H9 (cell line): ENCODE measurements around the gene TMA7. TPM values are rescaled to one million over a fixed set of nuclear protein-coding genes. Genes with fewer than 3 reads are reported as not detected.

Experiments used
- DNase-seq: peaks from one replicate; pipeline ENCODE4 v3.0.0-alpha.2; 2017
- H2AFZ ChIP-seq: one replicate; pipeline ENCODE4 v1.6.1; 2013; ENCODE audit warnings: mild to moderate bottlenecking, low read length, control low read depth, moderate library complexity
- H2AK5ac ChIP-seq: 2 replicates; pipeline ENCODE4 v1.6.1; 2013; ENCODE audit warnings: low read length, control low read depth, mixed read lengths; ENCODE audit not compliant: insufficient read length
- H2BK120ac ChIP-seq: one replicate; pipeline ENCODE4 v1.6.1; 2013; ENCODE audit warnings: low read depth, mild to moderate bottlenecking, low read length, control low read depth, inconsistent platforms; ENCODE audit not compliant: poor library complexity, severe bottlenecking
- H2BK12ac ChIP-seq: 2 replicates; pipeline ENCODE4 v1.6.1; 2013; ENCODE audit warnings: low read length, control low read depth, mixed read lengths, low read depth; ENCODE audit not compliant: insufficient read length
- H2BK15ac ChIP-seq: 2 replicates; pipeline ENCODE4 v1.6.1; 2013; ENCODE audit warnings: low read depth, low read length, control low read depth
- H2BK20ac ChIP-seq: one replicate; pipeline ENCODE4 v1.6.1; 2013; ENCODE audit warnings: low read depth, mild to moderate bottlenecking, low read length, control low read depth, inconsistent platforms; ENCODE audit not compliant: poor library complexity, severe bottlenecking
- H2BK5ac ChIP-seq: 2 replicates; pipeline ENCODE4 v1.6.1; 2013; ENCODE audit warnings: low read length, control low read depth, mixed read lengths; ENCODE audit not compliant: insufficient read length
- H3K14ac ChIP-seq: 2 replicates; pipeline ENCODE4 v1.6.1; 2013; ENCODE audit warnings: low read length, control low read depth; ENCODE audit not compliant: insufficient read depth
- H3K18ac ChIP-seq: 2 replicates; pipeline ENCODE4 v1.6.1; 2013; ENCODE audit warnings: low read depth, mild to moderate bottlenecking, mixed read lengths, low read length, control low read depth; ENCODE audit not compliant: insufficient read length
- H3K23ac ChIP-seq: 2 replicates; pipeline ENCODE4 v1.6.1; 2013; ENCODE audit warnings: low read length, control low read depth, mixed read lengths, low read depth; ENCODE audit not compliant: insufficient read length
- H3K23me2 ChIP-seq: 2 replicates; pipeline ENCODE4 v1.6.1; 2013; ENCODE audit warnings: low read depth, mild to moderate bottlenecking, mixed read lengths, low read length, control low read depth; ENCODE audit not compliant: insufficient read length, poor library complexity, severe bottlenecking
- H3K27ac ChIP-seq: 2 replicates; pipeline ENCODE4 v1.5.1; 2013; ENCODE audit warnings: low read length, control low read depth, mixed read lengths, low read depth; ENCODE audit not compliant: insufficient read length
- H3K27me3 ChIP-seq: 2 replicates; pipeline ENCODE4 v1.6.1; 2013; ENCODE audit warnings: low read length, control low read depth, inconsistent platforms; ENCODE audit not compliant: insufficient read depth
- H3K4ac ChIP-seq: 2 replicates; pipeline ENCODE4 v1.6.1; 2013; ENCODE audit warnings: low read depth, mild to moderate bottlenecking, control low read depth, inconsistent platforms, low read length, moderate library complexity
- H3K4me1 ChIP-seq: 2 replicates; pipeline ENCODE4 v1.6.1; 2013; ENCODE audit warnings: low read length, control low read depth, inconsistent platforms; ENCODE audit not compliant: insufficient read depth
- H3K4me2 ChIP-seq: 2 replicates; pipeline ENCODE4 v1.6.1; 2013; ENCODE audit warnings: low read length, control low read depth, mixed read lengths; ENCODE audit not compliant: insufficient read length, insufficient read depth
- H3K56ac ChIP-seq: 2 replicates; pipeline ENCODE4 v1.6.1; 2013; ENCODE audit warnings: low read depth, mild to moderate bottlenecking, mixed read lengths, low read length, control low read depth; ENCODE audit not compliant: insufficient read length
- H3K79me1 ChIP-seq: 2 replicates; pipeline ENCODE4 v1.6.1; 2013; ENCODE audit warnings: low read depth, mild to moderate bottlenecking, moderate library complexity, low read length, control low read depth, inconsistent platforms; ENCODE audit not compliant: insufficient read depth, poor library complexity, severe bottlenecking
- H3K79me2 ChIP-seq: 2 replicates; pipeline ENCODE4 v1.6.1; 2013; ENCODE audit warnings: low read length, control low read depth, inconsistent platforms; ENCODE audit not compliant: insufficient read depth
- H3K9ac ChIP-seq: 2 replicates; pipeline ENCODE4 v1.6.1; 2013; ENCODE audit warnings: low read length, control low read depth, mixed read lengths; ENCODE audit not compliant: insufficient read length; ENCODE audit errors: extremely low read depth
- H3K9me3 ChIP-seq: one replicate; pipeline ENCODE4 v1.6.1; 2013; ENCODE audit warnings: low read depth, low read length, inconsistent platforms; ENCODE audit not compliant: control insufficient read depth
- H3T11ph ChIP-seq: one replicate; pipeline ENCODE4 v1.6.1; 2013; ENCODE audit warnings: mild to moderate bottlenecking, low read length, control low read depth, inconsistent platforms
- H4K20me1 ChIP-seq: one replicate; pipeline ENCODE4 v1.6.1; 2013; ENCODE audit not compliant: control insufficient read depth, insufficient read length, insufficient read depth
- H4K5ac ChIP-seq: 2 replicates; pipeline ENCODE4 v1.6.1; 2013; ENCODE audit warnings: low read depth, mild to moderate bottlenecking, mixed read lengths, low read length, control low read depth; ENCODE audit not compliant: insufficient read length
- H4K8ac ChIP-seq: replicated peaks from 2 replicates; pipeline ENCODE4 v1.6.1; 2013; ENCODE audit warnings: low read length, control low read depth, mixed read lengths, low read depth; ENCODE audit not compliant: insufficient read length
- H4K91ac ChIP-seq: 2 replicates; pipeline ENCODE4 v1.6.1; 2013; ENCODE audit warnings: low read depth, mild to moderate bottlenecking, moderate library complexity, mixed read lengths, low read length, control low read depth; ENCODE audit not compliant: insufficient read length
- H3K27ac Mint-ChIP-seq, 3 experiments: 2 replicates in 2 of 3; 3 replicates in 1 of 3; pipeline ENCODE4 v1.8.0; 2020 to 2021; ENCODE audit warnings: mixed read lengths in 3 of 3, mild to moderate bottlenecking in 1 of 3, moderate library complexity in 1 of 3
- H3K27me3 Mint-ChIP-seq: 2 replicates; pipeline ENCODE4 v1.8.0; 2021; ENCODE audit warnings: low read depth, mild to moderate bottlenecking, moderate library complexity, mixed read lengths
- H3K36me3 Mint-ChIP-seq, 3 experiments: 2 replicates in 2 of 3; 3 replicates in 1 of 3; pipeline ENCODE4 v1.8.0; 2020 to 2021; ENCODE audit warnings: low read depth in 3 of 3, mixed read lengths in 3 of 3; ENCODE audit not compliant: insufficient read depth in 1 of 3
- H3K4me1 Mint-ChIP-seq, 2 experiments: 2 replicates each; pipeline ENCODE4 v1.8.0; 2020; ENCODE audit warnings: mixed read lengths in 2 of 2
- H3K4me3 Mint-ChIP-seq, 2 experiments: 2 replicates in 1 of 2; 3 replicates in 1 of 2; pipeline ENCODE4 v1.8.0; 2020 to 2021; ENCODE audit warnings: mild to moderate bottlenecking in 2 of 2, mixed read lengths in 2 of 2, moderate library complexity in 1 of 2
- H3K9me3 Mint-ChIP-seq, 2 experiments: 2 replicates in 1 of 2; 3 replicates in 1 of 2; pipeline ENCODE4 v1.8.0; 2020; ENCODE audit warnings: mild to moderate bottlenecking in 2 of 2, mixed read lengths in 2 of 2, moderate library complexity in 1 of 2
- WGBS: extraction: QIAGEN DNeasy Blood & Tissue Kit; methylation state at CpG from one replicate; pipeline ENCODE4 v1.1.7; 2013; ENCODE audit warnings: missing lambda C conversion rate, low lambda C conversion rate, mixed read lengths; ENCODE audit not compliant: insufficient read length; ENCODE audit errors: extremely low coverage; 5-methylcytosine and 5-hydroxymethylcytosine counted together
- total RNA-seq: library from RNA; stranded (reverse); gene quantifications from 2 replicates; pipeline ENCODE4 v1.2.1, GENCODE V29; 2021
- TF ChIP-seq, protein P1 (sequence below): fragments of 200-600 bp; sonication (generic); conservative IDR thresholded peaks from 3 replicates; pipeline ENCODE4 v1.8.0; 2021; ENCODE audit warnings: antibody characterized with exemption, mild to moderate bottlenecking

TMA7 gene
- total RNA-seq, 1 experiment from 2014 or later: 305 TPM

DNA sequence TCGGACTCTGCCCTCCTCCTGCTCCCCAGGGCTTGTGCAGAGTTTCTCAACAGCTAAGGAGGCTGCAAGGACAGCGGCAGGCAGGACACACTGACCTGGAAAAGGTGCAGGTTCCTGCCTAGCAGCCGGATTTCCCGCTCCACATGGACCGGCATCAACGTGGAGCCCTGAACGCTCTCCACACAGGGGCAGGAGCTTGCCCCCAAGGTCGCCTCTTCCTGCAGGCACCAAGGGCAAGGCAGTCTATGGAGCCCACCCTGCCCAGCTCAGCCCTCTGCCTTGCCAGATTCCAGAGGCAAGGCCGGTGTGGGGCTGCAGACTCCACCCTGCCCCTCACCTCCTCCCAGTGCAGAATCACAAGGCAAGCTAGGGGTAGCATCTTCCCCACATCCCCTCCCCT is 20.9 kb upstream of the TMA7 start:
- Histone ChIP-seq H2BK15ac (no peak overlapping the region), H3K79me2 (no peaks in the 10 kb centered on the region; the same call in 1 of the 2 replicates), H3K4me2 (no peak overlapping the region), H3K23me2 (no peaks in the 10 kb centered on the region), H4K8ac (no peak overlapping the region), H2BK5ac (no peak overlapping the region), H2BK20ac (no peak overlapping the region), H3K18ac (no peak overlapping the region), H3K9me3 (no peaks in the 10 kb centered on the region), H3K27ac (no peak overlapping the region), H2AFZ (no peak overlapping the region), H3K56ac (no peak overlapping the region), H4K5ac (no peak overlapping the region), H3K4me1 (no peaks in the 10 kb centered on the region), H4K20me1 (no peaks in the 10 kb centered on the region), H4K91ac (no peak overlapping the region), H3K79me1 (no peaks in the 10 kb centered on the region), H3T11ph (no peak overlapping the region), H3K9ac (no peak overlapping the region), H3K23ac (no peak overlapping the region), H2BK12ac (no peak overlapping the region), H3K4ac (no peak overlapping the region), H3K14ac (no peak overlapping the region), H2BK120ac (no peak overlapping the region), H3K27me3 (no peaks in the 10 kb centered on the region), H2AK5ac (no peak overlapping the region)
- Mint-ChIP-seq H3K4me3 (no peak overlapping the region), H3K27me3 (no peaks in the 10 kb centered on the region), H3K9me3 (no peaks in the 10 kb centered on the region), H3K4me1 (no peaks in the 10 kb centered on the region), H3K36me3 (peaks cover 41 to 81% (median 77%) of the 10 kb centered on the region in 3 experiments), H3K27ac (no peak overlapping the region)
- TF ChIP-seq, protein P1, sequence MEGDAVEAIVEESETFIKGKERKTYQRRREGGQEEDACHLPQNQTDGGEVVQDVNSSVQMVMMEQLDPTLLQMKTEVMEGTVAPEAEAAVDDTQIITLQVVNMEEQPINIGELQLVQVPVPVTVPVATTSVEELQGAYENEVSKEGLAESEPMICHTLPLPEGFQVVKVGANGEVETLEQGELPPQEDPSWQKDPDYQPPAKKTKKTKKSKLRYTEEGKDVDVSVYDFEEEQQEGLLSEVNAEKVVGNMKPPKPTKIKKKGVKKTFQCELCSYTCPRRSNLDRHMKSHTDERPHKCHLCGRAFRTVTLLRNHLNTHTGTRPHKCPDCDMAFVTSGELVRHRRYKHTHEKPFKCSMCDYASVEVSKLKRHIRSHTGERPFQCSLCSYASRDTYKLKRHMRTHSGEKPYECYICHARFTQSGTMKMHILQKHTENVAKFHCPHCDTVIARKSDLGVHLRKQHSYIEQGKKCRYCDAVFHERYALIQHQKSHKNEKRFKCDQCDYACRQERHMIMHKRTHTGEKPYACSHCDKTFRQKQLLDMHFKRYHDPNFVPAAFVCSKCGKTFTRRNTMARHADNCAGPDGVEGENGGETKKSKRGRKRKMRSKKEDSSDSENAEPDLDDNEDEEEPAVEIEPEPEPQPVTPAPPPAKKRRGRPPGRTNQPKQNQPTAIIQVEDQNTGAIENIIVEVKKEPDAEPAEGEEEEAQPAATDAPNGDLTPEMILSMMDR: no peak
- DNase-seq: no peak
- no CpG with 5 or more reads among the region's 9 CpGs for WGBS
